Ammon's horn (tissue), 1 donor: ENCODE data around the gene TUSC2.
A peak's percentile ranks its signal among the peaks of the same experiment; 100 is the strongest.

Source experiments
- DNase-seq: peaks from one replicate; pipeline ENCODE4 v3.0.0-alpha.2; 2016; ENCODE audit warnings: low spot score

TUSC2 gene

GRCh38 chr3:50334339-50335075, 6.5 kb upstream of the TUSC2 start:
- DNase-seq: no peak

GRCh38 chr3:50333744-50334328, 5.8 kb upstream of the TUSC2 start:
- DNase-seq: no peak

- no peak for DNase-seq
Measured at GRCh38 chr3:50331364-50331907, 3.4 kb upstream of the TUSC2 start.

GRCh38 chr3:50330330-50330729, 2.3 kb upstream of the TUSC2 start:
- DNase-seq: no peak

- DNase-seq: no peak
Measured at GRCh38 chr3:50327129-50327528, 894 bp downstream of the TUSC2 start.

- DNase-seq: no peak
Measured at GRCh38 chr3:50326182-50326541, 1.9 kb downstream of the TUSC2 start.

GRCh38 chr3:50325497-50326181, 2.4 kb downstream of the TUSC2 start:
- no peak for DNase-seq

- no peak for DNase-seq
Measured at GRCh38 chr3:50325113-50325480, 2.9 kb downstream of the TUSC2 start.

GRCh38 chr3:50324351-50325112, 3.5 kb downstream of the TUSC2 start:
- DNase-seq: peak; percentile 78

- DNase-seq: no peak
Measured at GRCh38 chr3:50323614-50324199, 4.3 kb downstream of the TUSC2 start.

GRCh38 chr3:50323092-50323600, 4.9 kb downstream of the TUSC2 start:
- no peak for DNase-seq

GRCh38 chr3:50322386-50323091, 5.5 kb downstream of the TUSC2 start, which contains the start of gene HYAL2:
Gene HYAL2, minus strand, starts transcription at chr3:50322745. Its CDS starts 2,256 bp downstream, at chr3:50320489.
- DNase-seq: no peak

GRCh38 chr3:50322115-50322385, 6.0 kb downstream of the TUSC2 start:
- no peak for DNase-seq

GRCh38 chr3:50321336-50322114, 6.5 kb downstream of the TUSC2 start:
- peak; percentile 93 for DNase-seq

- DNase-seq: peak; percentile 84
Measured at GRCh38 chr3:50320853-50321335, 7.1 kb downstream of the TUSC2 start.

- no peak for DNase-seq
Measured at GRCh38 chr3:50319894-50320625, 8.0 kb downstream of the TUSC2 start.

- no peak for DNase-seq
Measured at GRCh38 chr3:50319181-50319893, 8.7 kb downstream of the TUSC2 start.

- no peak for DNase-seq
Measured at GRCh38 chr3:50318615-50319014, 9.4 kb downstream of the TUSC2 start.

GRCh38 chr3:50318163-50318562, 9.9 kb downstream of the TUSC2 start:
- no peak for DNase-seq
